HG03439 (cell line): ENCODE data around the gene ASCC2.

Source experiments
- ATAC-seq: cut with Tn5 transposase; IDR thresholded peaks from one replicate; pipeline ENCODE4 v1.9.1; 2021; ENCODE audit warnings: mild to moderate bottlenecking, moderate library complexity; ENCODE audit not compliant: unreplicated experiment

The ASCC2 gene

DNA sequence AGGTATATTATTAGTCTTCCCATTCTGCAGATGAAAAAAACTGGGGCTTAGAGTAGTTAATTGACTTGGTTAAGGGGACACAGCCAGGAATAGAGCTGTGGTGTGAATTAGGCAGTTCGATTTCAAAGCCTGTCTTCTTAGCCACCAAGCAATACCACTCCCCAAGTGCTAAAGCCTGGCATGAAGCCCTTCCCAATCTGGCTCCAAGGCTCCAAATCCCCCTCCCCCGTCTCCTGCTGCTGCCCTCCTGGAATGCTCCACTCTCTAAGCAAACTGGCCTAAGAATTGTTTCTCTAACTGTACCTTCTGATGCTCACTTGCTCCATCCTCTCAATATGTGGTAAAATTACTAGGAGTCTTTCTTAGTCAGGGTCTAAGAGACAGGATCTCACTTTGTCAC is 18.6 kb downstream of the ASCC2 start:
- ATAC-seq = no peak

GRCh38 chr22:29817724-29818123 is 20.4 kb downstream of the ASCC2 start:
- no peak for ATAC-seq

DNA sequence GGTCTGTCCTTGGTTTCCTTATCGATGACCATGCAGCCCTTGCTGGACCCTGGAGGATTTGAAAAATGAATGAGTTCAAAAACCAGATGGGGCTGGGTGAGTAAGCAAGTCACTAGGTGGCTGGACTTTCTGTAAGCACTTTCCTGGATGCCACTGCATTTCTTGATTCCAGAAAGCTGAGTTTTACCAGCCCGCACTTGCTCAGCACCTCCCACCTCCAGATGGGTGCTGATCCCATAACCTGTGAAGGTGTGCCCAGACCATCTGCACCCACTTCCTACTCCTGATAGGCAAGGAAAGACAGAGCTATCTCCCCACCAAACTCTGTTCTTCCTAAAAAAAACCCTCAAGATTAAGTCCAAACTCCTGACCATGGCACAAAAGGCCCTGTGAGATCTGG is 21.1 kb downstream of the ASCC2 start:
- no peak for ATAC-seq

GRCh38 chr22:29816539-29816938 is 21.5 kb downstream of the ASCC2 start:
- ATAC-seq = no peak

DNA sequence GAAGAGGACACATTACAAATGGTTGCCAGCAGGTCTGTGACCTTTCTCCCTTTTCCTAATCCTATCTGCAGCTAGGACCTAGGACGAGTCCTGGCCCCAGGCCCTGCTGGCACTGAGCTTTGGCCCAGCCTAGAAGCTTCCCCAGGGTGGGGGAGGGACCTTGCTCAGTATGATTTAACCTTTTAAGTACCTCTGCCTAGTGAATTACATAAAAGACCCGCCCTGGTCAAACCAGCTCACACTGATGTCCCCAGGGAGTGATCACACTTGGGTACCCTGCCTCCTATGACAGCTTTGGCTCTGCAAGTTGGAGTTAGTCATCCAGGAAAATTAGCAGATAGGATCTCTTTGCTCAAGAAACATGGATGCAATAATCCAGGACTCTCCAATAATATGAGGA is 21.9 kb downstream of the ASCC2 start:
- ATAC-seq = no peak

DNA sequence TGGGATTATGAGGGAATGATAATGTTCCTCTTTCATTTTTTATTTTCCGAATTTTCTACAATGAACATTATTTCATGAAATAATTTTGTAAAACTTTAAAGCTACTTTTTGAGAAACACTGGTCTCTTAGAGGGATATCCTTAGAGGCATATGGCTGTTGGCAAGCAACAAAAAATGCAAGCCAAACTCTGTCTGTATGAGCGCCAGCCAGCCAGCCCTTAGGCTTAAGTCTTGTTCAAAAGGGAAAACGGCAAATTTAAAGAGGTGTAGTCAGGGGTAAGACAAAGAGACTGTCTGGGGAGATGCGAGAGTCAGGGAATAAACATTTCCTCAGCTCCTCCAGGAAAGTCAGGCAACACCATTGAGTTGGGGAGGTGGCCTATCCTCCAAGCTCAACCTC is 22.5 kb downstream of the ASCC2 start:
- no peak for ATAC-seq

DNA sequence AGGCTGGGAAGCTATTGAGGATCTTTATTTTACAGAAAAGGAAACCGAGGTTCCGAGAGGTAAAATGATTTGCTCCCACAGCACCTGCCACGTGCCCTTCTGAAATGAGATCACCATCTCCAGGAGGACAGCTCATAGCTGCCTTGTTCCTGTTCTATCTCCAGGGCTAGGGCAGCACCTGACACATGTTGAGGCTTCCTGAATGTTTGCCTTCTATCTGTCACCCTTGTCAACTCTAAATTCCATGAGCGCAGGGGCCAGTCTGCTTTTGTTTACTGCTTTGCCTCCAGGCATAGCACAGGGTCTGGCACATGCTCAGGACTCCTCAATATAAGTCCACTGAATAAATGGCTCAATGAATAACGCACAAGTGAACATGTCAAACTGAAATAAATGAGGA is 24.1 kb downstream of the ASCC2 start:
- no peak for ATAC-seq

GRCh38 chr22:29813563-29813962 is 24.5 kb downstream of the ASCC2 start:
- ATAC-seq = no peak

- no peak for ATAC-seq
Observed at GRCh38 chr22:29813126-29813525, 24.9 kb downstream of the ASCC2 start.

DNA sequence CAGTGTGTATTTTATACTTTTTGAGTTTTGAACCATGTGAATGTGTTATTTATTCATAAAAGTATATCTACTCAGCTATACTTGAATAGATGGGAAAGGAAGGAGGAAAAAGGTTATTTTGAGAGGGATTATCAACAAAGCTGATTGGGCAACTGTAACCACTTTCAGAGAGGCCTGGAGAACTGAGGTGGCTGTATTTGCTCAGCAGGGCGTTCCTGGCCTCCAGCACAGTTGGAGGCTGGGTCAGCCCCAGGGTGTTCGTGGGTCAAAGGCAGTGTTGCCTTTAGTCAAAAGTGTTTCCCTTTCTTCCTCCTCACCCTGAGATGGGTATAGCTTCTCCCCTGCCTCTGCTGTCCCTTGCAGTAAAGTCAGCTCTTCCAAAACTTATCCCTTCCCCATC is 26.7 kb downstream of the ASCC2 start:
- ATAC-seq = no peak

- ATAC-seq = no peak
Observed at GRCh38 chr22:29810216-29810615, 27.9 kb downstream of the ASCC2 start.

GRCh38 chr22:29806196-29806595 is 31.9 kb downstream of the ASCC2 start:
- ATAC-seq = no peak

GRCh38 chr22:29804985-29805384 is 33.1 kb downstream of the ASCC2 start:
- ATAC-seq = no peak

GRCh38 chr22:29803190-29803589 is 34.9 kb downstream of the ASCC2 start:
- ATAC-seq = no peak

GRCh38 chr22:29801796-29802195 is 36.3 kb downstream of the ASCC2 start:
- no peak for ATAC-seq

DNA sequence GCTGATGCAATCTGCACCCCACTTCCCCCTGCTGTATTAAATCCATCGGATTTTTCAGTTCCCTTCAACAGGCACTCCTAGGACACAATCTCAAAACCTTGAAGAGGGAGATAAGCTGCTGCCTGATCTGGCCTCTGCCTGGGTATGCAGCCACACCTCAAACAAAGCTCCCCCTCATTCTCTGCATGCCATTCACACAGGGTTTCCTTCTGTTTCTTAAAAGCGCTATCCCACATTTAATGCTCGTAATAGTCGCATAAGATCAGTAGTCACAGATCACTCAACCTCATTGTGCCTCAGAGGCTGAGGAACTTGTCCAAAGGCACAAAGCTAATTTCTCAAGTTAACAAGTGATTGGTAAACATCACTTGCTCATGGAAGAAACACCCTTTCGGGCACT is 36.9 kb downstream of the ASCC2 start:
- no peak for ATAC-seq

GRCh38 chr22:29799217-29799680 is 38.8 kb downstream of the ASCC2 start:
- no peak for ATAC-seq

DNA sequence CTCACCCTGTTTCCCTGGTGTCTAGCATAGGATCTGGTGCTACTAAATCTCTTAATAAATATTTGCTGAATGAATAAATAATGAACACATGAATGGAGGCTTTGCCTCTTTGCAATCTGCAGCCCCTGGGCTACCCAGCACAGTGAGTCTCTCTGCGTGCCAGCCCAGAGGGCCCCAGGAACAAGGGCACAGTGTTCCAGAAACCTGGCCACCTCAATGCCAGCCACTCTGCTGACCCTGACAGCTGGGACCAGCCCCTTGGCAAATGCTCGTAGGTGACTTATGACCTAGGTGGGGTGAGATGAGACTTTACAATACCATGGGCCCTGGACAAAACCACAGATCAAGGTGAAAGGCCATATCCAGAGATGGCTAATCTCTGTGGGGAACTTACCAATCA is 39.3 kb downstream of the ASCC2 start:
- ATAC-seq = no peak

GRCh38 chr22:29798318-29798717 is 39.8 kb downstream of the ASCC2 start:
- ATAC-seq = no peak

- no peak for ATAC-seq
Observed at GRCh38 chr22:29797351-29797750, 40.7 kb downstream of the ASCC2 start.

DNA sequence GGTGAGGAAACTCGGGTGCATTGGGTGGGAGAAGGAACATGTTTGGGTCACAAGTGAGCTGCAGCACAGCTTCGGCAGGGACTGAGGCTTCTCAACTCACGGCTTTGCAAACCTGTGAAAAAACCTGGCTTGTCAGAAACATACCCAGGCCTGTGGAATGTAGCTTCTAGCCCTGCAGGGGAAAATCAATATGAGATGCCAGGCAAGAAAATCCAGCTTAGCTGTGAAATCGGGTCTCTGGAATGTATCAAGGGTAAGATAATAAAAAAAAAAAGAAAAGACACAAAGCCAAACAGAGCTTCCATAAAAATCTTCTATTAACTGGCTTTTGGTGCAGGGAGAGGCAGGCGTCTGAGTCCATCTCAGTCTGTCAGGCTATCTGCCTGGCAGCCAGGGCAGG is 42.4 kb downstream of the ASCC2 start:
- no peak for ATAC-seq

GRCh38 chr22:29793396-29793795 is 44.7 kb downstream of the ASCC2 start:
- no peak for ATAC-seq

DNA sequence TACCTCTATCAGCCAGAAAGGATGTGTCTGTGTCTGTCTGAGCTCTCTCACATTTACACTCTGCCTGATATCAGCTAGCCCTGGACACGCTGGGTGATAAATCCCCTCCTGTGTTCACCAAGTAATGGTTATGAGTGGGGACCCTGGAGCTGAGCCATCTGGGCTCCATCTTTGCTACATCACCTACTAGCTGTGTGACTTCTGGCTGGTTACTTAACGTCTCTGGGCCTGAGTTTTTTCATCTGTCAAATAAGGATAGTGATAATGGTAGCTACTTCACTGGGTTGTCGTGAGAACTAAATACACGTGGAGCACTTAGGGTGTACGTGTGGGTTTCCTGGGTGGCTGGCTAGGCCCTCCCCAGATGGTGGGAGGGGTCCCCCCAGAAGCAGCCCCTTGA is 48.0 kb downstream of the ASCC2 start:
- ATAC-seq = no peak
